Esophagus squamous epithelium (tissue), 4 donors: Measurements from ENCODE around the gene WDR70.

ENCODE experiments used
- CTCF ChIP-seq, 6 experiments: fragments of 450-650 bp in 4 of 6; fragments of 200-600 bp in 2 of 6; sonication (generic) in 2 of 6; IDR thresholded peaks; one replicate each; pipeline ENCODE4 v1.5.1; 2016 to 2019; ENCODE audit warnings: antibody characterized with exemption in 6 of 6, mild to moderate bottlenecking in 4 of 6, moderate library complexity in 4 of 6
- POLR2A ChIP-seq, 4 donors: fragments of 450-650 bp; IDR thresholded peaks; one replicate each; pipeline ENCODE4 v1.6.1; 2017; ENCODE audit warnings: antibody characterized with exemption in 4 of 4, mild to moderate bottlenecking in 4 of 4, moderate library complexity in 3 of 4

GRCh38 chr5:37604290-37604689 is 225.2 kb downstream of the WDR70 start:
- TF ChIP-seq CTCF (IDR thresholded peaks at IDR 0.05) (no peak), POLR2A (IDR thresholded peaks at IDR 0.05) (no peak)
